ENCODE results near the gene UGT3A2.

The UGT3A2 gene

DNA sequence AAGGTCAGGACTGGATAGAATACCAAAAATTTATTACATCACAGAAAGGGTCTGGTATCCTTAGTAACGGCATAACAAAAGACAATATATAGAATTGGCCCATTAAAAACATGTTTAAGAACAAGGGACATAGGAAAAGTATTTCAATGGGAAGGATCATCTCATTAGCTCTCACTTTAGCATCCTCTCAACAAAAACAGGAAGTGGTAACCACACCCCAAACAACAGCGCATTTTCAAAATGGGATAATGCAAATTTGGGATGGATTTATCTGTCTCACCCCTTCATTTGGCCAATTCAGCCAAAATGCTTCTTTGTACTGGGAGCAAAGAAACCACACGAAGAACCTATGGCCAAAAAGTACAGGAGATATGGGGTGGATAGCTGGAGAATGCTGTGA lies 65.7 kb downstream of the UGT3A2 start:
- DNase-seq, result no peak

DNA sequence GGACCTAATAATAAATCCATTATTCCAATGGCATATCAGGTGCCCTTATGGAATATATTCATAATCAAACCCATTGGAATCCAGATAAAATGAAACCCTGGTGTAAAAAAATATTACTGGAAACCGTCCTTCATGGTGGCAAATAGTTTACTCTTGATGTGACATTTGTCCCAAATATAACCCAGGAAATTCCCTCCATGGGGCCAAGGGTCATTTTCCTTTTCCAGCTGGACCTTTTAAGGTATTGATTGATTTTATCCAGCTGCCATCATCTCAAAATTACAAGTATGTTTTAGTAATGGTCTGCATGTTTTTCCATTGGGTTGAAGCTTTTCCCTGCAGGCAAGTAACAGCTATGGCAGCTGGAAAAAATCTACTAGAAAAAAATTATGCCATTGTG lies 67.1 kb downstream of the UGT3A2 start:
- no peak for DNase-seq

DNA sequence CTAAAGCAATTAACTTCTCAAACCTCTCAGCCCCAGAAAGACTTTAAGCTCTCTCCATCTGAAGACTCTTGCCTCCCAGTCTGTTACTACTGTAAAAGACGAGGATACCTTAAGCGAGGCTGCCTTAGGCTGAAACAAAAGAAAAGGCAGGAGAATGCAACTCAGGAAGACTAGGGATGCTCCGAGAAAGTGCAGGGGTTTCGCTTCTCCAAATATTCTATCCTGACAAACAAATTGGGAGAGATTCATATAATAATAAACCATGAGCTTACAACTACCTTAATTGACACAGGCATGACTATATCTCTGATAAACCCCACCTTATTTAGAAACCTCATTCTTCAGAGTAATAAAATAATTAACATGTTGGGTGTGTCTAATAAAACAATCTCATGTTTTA lies 70.6 kb downstream of the UGT3A2 start:
- DNase-seq, result no peak

DNA sequence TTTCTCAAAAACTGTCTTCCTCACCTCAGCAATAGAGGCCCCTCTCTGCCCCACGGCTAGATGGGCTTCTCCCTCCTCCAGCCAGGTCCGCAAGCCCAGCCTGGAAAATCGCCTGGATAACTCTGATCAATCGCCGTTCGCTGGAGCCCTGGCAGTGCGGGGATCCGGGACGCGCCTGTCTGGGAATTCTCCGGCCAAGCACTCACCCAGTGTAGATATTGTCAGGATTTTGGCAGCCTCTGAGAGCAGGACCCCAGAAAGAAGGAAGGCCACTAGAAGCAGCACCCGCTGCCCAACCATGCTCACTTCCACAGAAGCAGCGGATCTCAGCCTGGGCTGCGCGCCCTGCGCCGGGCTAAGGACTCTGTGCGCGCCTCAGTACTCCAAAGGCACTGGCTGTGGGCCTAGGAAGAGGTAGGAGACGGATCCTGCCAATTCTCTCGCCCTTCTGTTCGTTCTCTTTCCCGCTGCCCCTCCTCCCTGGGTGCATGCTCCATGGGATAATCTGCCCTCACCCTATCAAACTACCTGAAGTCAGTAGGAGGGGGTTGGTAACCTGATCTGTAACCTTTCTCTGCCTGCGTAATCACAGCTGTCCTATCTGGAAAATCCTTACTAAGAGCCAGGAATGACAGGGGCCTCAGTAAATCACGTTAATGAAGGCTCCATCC lies 75.6 kb downstream of the UGT3A2 start, which contains the start of gene UGT3A1:
Gene UGT3A1, minus strand, starts transcription at position 450 of the 671 bp plus-strand sequence. Its CDS starts 150 bp downstream, at position 300.
- DNase-seq, result no peak

DNA sequence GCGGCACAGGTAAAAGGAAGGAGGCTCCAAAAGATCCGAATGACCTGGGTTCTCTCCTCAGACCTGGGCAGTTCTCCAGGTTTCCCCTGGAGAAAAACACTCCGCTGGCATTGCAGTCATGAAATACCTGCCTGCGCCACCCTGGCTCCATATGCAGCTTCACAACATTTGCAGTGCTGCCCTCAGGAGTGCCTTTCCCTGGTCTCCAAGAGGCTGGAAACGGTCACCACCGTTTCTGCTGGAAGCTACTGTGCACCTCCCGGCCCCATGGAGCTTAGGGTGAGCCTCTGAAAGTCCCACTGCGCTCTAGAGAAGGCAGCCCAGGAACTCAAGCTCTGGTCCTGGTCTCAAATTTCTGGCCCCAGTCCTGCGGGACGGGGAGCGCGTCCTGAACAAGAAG lies 76.2 kb downstream of the UGT3A2 start:
- DNase-seq, result no peak

DNA sequence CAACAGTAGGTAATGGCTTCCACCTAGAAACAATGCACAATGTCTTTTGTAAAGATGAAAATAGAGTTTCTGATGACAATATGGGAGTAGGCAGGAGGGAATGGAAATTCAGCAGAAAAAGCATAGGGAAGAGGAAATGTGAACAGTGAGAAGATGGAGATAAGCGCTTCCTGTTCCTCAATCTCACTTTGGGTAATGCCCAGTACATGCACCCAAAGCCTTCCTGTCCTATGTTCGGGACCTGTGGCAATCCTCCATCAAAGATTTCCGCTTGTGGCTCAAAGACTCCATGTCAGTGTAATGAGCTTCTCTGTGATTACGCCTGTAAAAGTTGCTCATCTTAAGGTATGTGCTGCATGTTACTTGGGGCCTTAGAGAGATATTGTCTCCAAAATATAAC lies 78.2 kb downstream of the UGT3A2 start:
- no peak for DNase-seq

DNA sequence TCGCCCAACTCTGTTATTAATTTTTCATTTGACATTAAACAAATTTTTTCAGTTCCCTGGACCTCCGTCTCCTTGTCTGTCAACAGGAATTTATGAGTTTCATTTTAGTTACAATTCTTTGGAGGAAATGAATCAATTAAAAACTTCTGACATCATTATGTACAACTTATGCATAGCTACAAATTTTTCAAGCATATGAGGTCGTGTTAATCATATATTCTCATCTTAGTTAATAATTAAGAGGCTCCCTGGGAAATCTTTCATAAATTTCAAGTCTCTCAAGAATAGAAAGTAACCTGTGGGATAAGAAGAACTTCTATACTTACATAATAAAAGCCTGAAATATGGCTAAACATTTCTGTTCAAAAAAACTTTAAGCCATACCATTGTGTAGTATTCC lies 78.9 kb downstream of the UGT3A2 start:
- DNase-seq, result no peak

Measured in OCI-M1 (cell line).